ENCODE results near the gene ZBBX. TPM values are rescaled to one million over a fixed set of nuclear protein-coding genes. Genes with fewer than 3 reads are reported as not detected.
A peak's percentile ranks its signal among the peaks of the same experiment; 100 is the strongest.
"Not testable (repeated sequence)": the region's sequence is repeated elsewhere in the genome, so short reads cannot be mapped to it uniquely, and the experiment has no call there.

The ZBBX gene
- 0.04 and 0.07 TPM in 2 replicates for total RNA-seq

GRCh38 chr3:167380004-167380689 is at the start of gene ZBBX:
Gene ZBBX, minus strand, starts transcription at chr3:167380297. Its CDS starts 7,396 bp downstream, at chr3:167372901.
- peak; percentile 17 for DNase-seq (ENCODE audit: low read depth, low spot score)

- not testable (repeated sequence) for DNase-seq (ENCODE audit: low read depth, low spot score)
These were observed 46.9 kb upstream of the ZBBX start for GRCh38 chr3:167426962-167427361.

- not testable (repeated sequence) for DNase-seq (ENCODE audit: low read depth, low spot score)
These were observed 42.3 kb upstream of the ZBBX start for GRCh38 chr3:167422396-167422795.

- no peak for DNase-seq (ENCODE audit: low read depth, low spot score)
These were observed 29.5 kb upstream of the ZBBX start for GRCh38 chr3:167409611-167410010.

- no peak for DNase-seq (ENCODE audit: low read depth, low spot score)
These were observed 26.9 kb upstream of the ZBBX start for GRCh38 chr3:167406876-167407492.

- no peak for DNase-seq (ENCODE audit: low read depth, low spot score)
These were observed 17.7 kb upstream of the ZBBX start for GRCh38 chr3:167397826-167398225.

GRCh38 chr3:167396075-167396474 is 16.0 kb upstream of the ZBBX start:
- DNase-seq (ENCODE audit: low read depth, low spot score): no peak

- DNase-seq (ENCODE audit: low read depth, low spot score): no peak
These were observed 13.9 kb upstream of the ZBBX start for GRCh38 chr3:167394003-167394402.

- DNase-seq (ENCODE audit: low read depth, low spot score): no peak
These were observed 2.1 kb upstream of the ZBBX start for GRCh38 chr3:167382155-167382554.

- no peak for DNase-seq (ENCODE audit: low read depth, low spot score)
These were observed 4.6 kb downstream of the ZBBX start for GRCh38 chr3:167375478-167375877.

- DNase-seq (ENCODE audit: low read depth, low spot score): no peak
These were observed 8.0 kb downstream of the ZBBX start for GRCh38 chr3:167372138-167372537.

GRCh38 chr3:167361948-167362347 is 18.1 kb downstream of the ZBBX start:
- DNase-seq (ENCODE audit: low read depth, low spot score): no peak

GRCh38 chr3:167361306-167361705 is 18.8 kb downstream of the ZBBX start:
- no peak for DNase-seq (ENCODE audit: low read depth, low spot score)

- no peak for DNase-seq (ENCODE audit: low read depth, low spot score)
These were observed 24.7 kb downstream of the ZBBX start for GRCh38 chr3:167355446-167355845.

GRCh38 chr3:167354751-167355150 is 25.3 kb downstream of the ZBBX start:
- no peak for DNase-seq (ENCODE audit: low read depth, low spot score)

GRCh38 chr3:167350245-167350862 is 29.7 kb downstream of the ZBBX start:
- no peak for DNase-seq (ENCODE audit: low read depth, low spot score)

- no peak for DNase-seq (ENCODE audit: low read depth, low spot score)
These were observed 33.9 kb downstream of the ZBBX start for GRCh38 chr3:167346171-167346570.

GRCh38 chr3:167330993-167331785 is 48.9 kb downstream of the ZBBX start:
- DNase-seq (ENCODE audit: low read depth, low spot score): no peak

GRCh38 chr3:167323572-167323971 is 56.5 kb downstream of the ZBBX start:
- no peak for DNase-seq (ENCODE audit: low read depth, low spot score)

GRCh38 chr3:167318996-167319615 is 61.0 kb downstream of the ZBBX start:
- DNase-seq (ENCODE audit: low read depth, low spot score): no peak

- no peak for DNase-seq (ENCODE audit: low read depth, low spot score)
These were observed 61.8 kb downstream of the ZBBX start for GRCh38 chr3:167318306-167318705.
